GM19455 (cell line): Measurements from ENCODE around the gene CMPK2.

Source experiments
- ATAC-seq: cut with Tn5 transposase; IDR thresholded peaks from one replicate; pipeline ENCODE4 v1.9.1; 2021; ENCODE audit not compliant: unreplicated experiment

CMPK2 gene

GRCh38 chr2:6813573-6813972 lies 52.1 kb downstream of the CMPK2 start:
- ATAC-seq, result no peak

GRCh38 chr2:6812857-6813530 lies 52.7 kb downstream of the CMPK2 start:
- ATAC-seq, result no peak

GRCh38 chr2:6810961-6811360 lies 54.7 kb downstream of the CMPK2 start:
- no peak for ATAC-seq

GRCh38 chr2:6808426-6808825 lies 57.3 kb downstream of the CMPK2 start:
- ATAC-seq, result no peak

GRCh38 chr2:6806604-6807003 lies 59.1 kb downstream of the CMPK2 start:
- ATAC-seq, result no peak

- no peak for ATAC-seq
Observed at GRCh38 chr2:6800553-6800952, 65.2 kb downstream of the CMPK2 start.
